ENCODE data around the gene GGT5.
"Not testable (repeated sequence)": the region's sequence is repeated elsewhere in the genome, so short reads cannot be mapped to it uniquely, and the experiment has no call there.

GGT5 gene

GRCh38 chr22:24185001-24185500 lies 59.8 kb downstream of the GGT5 start:
- H3K27ac ChIP-seq (ENCODE audit: low read depth, low read length) = no peak overlapping the region
- no peak overlapping the region for H3K4me3 ChIP-seq (ENCODE audit: low read depth in 1 of 2, low read length in 2 of 2)
- H3K27me3 ChIP-seq (ENCODE audit: control insufficient read depth in 1 of 2, insufficient read depth in 2 of 2, low read length in 2 of 2) = no peaks in the 10 kb centered on the region
- H3K9ac ChIP-seq (ENCODE audit: low read depth in 1 of 2, low read length in 2 of 2) = no peak overlapping the region
- no peaks in the 10 kb centered on the region for H3K9me3 ChIP-seq (ENCODE audit: control insufficient read depth in 1 of 2, low read length in 2 of 2)
- H3K36me3 ChIP-seq (ENCODE audit: control insufficient read depth in 1 of 2, insufficient read depth in 2 of 2, low read length in 2 of 2) = no peaks in the 10 kb centered on the region
- H3K4me1 ChIP-seq (ENCODE audit: control insufficient read depth in 1 of 2, insufficient read depth in 2 of 2, low read length in 2 of 2) = peaks cover 13 to 20% of the 10 kb centered on the region in 2 donors

- H3K4me3 ChIP-seq (ENCODE audit: low read depth in 1 of 2, low read length in 2 of 2) = no peak overlapping the region
- peaks cover 10 to 16% of the 10 kb centered on the region in 2 donors for H3K4me1 ChIP-seq (ENCODE audit: control insufficient read depth in 1 of 2, insufficient read depth in 2 of 2, low read length in 2 of 2)
- H3K36me3 ChIP-seq (ENCODE audit: control insufficient read depth in 1 of 2, insufficient read depth in 2 of 2, low read length in 2 of 2) = no peaks in the 10 kb centered on the region
- H3K9ac ChIP-seq (ENCODE audit: low read depth in 1 of 2, low read length in 2 of 2) = no peak overlapping the region
- no peak overlapping the region for H3K27ac ChIP-seq (ENCODE audit: low read depth, low read length)
- H3K27me3 ChIP-seq (ENCODE audit: control insufficient read depth in 1 of 2, insufficient read depth in 2 of 2, low read length in 2 of 2) = no peaks in the 10 kb centered on the region
- no peaks in the 10 kb centered on the region for H3K9me3 ChIP-seq (ENCODE audit: control insufficient read depth in 1 of 2, low read length in 2 of 2)
These were observed 60.7 kb downstream of the GGT5 start for GRCh38 chr22:24184057-24184798.

- H3K36me3 ChIP-seq (ENCODE audit: control insufficient read depth in 1 of 2, insufficient read depth in 2 of 2, low read length in 2 of 2) = peaks cover 0 to 1% of the 10 kb centered on the region in 2 donors
- H3K9me3 ChIP-seq (ENCODE audit: control insufficient read depth in 1 of 2, low read length in 2 of 2) = no peaks in the 10 kb centered on the region
- H3K27me3 ChIP-seq (ENCODE audit: control insufficient read depth in 1 of 2, insufficient read depth in 2 of 2, low read length in 2 of 2) = no peaks in the 10 kb centered on the region
- H3K27ac ChIP-seq (ENCODE audit: low read depth, low read length) = no peak overlapping the region
- H3K9ac ChIP-seq (ENCODE audit: low read depth in 1 of 2, low read length in 2 of 2) = no peak overlapping the region
- no peak overlapping the region for H3K4me3 ChIP-seq (ENCODE audit: low read depth in 1 of 2, low read length in 2 of 2)
- peaks cover 10 to 13% of the 10 kb centered on the region in 2 donors for H3K4me1 ChIP-seq (ENCODE audit: control insufficient read depth in 1 of 2, insufficient read depth in 2 of 2, low read length in 2 of 2)
These were observed 61.4 kb downstream of the GGT5 start for GRCh38 chr22:24183321-24184031.

GRCh38 chr22:24182900-24183246 lies 62.0 kb downstream of the GGT5 start:
- H3K9ac ChIP-seq (ENCODE audit: low read depth in 1 of 2, low read length in 2 of 2); H3K4me3 ChIP-seq (ENCODE audit: low read depth in 1 of 2, low read length in 2 of 2); H3K27me3 ChIP-seq (ENCODE audit: control insufficient read depth in 1 of 2, insufficient read depth in 2 of 2, low read length in 2 of 2); H3K36me3 ChIP-seq (ENCODE audit: control insufficient read depth in 1 of 2, insufficient read depth in 2 of 2, low read length in 2 of 2); H3K9me3 ChIP-seq (ENCODE audit: control insufficient read depth in 1 of 2, low read length in 2 of 2); H3K27ac ChIP-seq (ENCODE audit: low read depth, low read length): not testable (repeated sequence)
- H3K4me1 ChIP-seq (ENCODE audit: control insufficient read depth in 1 of 2, insufficient read depth in 2 of 2, low read length in 2 of 2) = peaks cover 10 to 13% of the 10 kb centered on the region in 2 donors

GRCh38 chr22:24181996-24182899 lies 62.6 kb downstream of the GGT5 start:
- Histone ChIP-seq H3K27ac (ENCODE audit: low read depth, low read length) (no peak overlapping the region), H3K9ac (ENCODE audit: low read depth in 1 of 2, low read length in 2 of 2) (no peak overlapping the region)

GRCh38 chr22:24181088-24181995 lies 63.5 kb downstream of the GGT5 start, which contains the start of gene SUSD2:
SUSD2 (plus strand) TSS chr22:24181487; CDS start chr22:24181520, 33 bp downstream.
- Histone ChIP-seq H3K9me3 (ENCODE audit: control insufficient read depth in 1 of 2, low read length in 2 of 2) (no peaks in the 10 kb centered on the region), H3K36me3 (ENCODE audit: control insufficient read depth in 1 of 2, insufficient read depth in 2 of 2, low read length in 2 of 2) (peaks cover 0 to 19% of the 10 kb centered on the region in 2 donors), H3K4me3 (ENCODE audit: low read depth in 1 of 2, low read length in 2 of 2) (peak within 1 kb of the TSS; percentile 32 to 40), H3K27me3 (ENCODE audit: control insufficient read depth in 1 of 2, insufficient read depth in 2 of 2, low read length in 2 of 2) (no peaks in the 10 kb centered on the region), H3K9ac (ENCODE audit: low read depth in 1 of 2, low read length in 2 of 2) (no peak within 1 kb of the TSS), H3K27ac (ENCODE audit: low read depth, low read length) (no peak within 1 kb of the TSS), H3K4me1 (ENCODE audit: control insufficient read depth in 1 of 2, insufficient read depth in 2 of 2, low read length in 2 of 2) (peaks cover 10 to 13% of the 10 kb centered on the region in 2 donors)

More at GRCh38 chr22:24181996-24182899, 62.6 kb downstream of the GGT5 start:
- Histone ChIP-seq H3K4me3 (ENCODE audit: low read depth in 1 of 2, low read length in 2 of 2) (no peak overlapping the region), H3K36me3 (ENCODE audit: control insufficient read depth in 1 of 2, insufficient read depth in 2 of 2, low read length in 2 of 2) (peaks cover 0 to 11% of the 10 kb centered on the region in 2 donors), H3K4me1 (ENCODE audit: control insufficient read depth in 1 of 2, insufficient read depth in 2 of 2, low read length in 2 of 2) (peaks cover 10 to 13% of the 10 kb centered on the region in 2 donors), H3K27me3 (ENCODE audit: control insufficient read depth in 1 of 2, insufficient read depth in 2 of 2, low read length in 2 of 2) (no peaks in the 10 kb centered on the region), H3K9me3 (ENCODE audit: control insufficient read depth in 1 of 2, low read length in 2 of 2) (no peaks in the 10 kb centered on the region)

- H3K27me3 ChIP-seq (ENCODE audit: control insufficient read depth in 1 of 2, insufficient read depth in 2 of 2, low read length in 2 of 2) = no peaks in the 10 kb centered on the region
- H3K9ac ChIP-seq (ENCODE audit: low read depth in 1 of 2, low read length in 2 of 2) = no peak overlapping the region
- no peak overlapping the region for H3K4me3 ChIP-seq (ENCODE audit: low read depth in 1 of 2, low read length in 2 of 2)
- H3K9me3 ChIP-seq (ENCODE audit: control insufficient read depth in 1 of 2, low read length in 2 of 2) = no peaks in the 10 kb centered on the region
- H3K4me1 ChIP-seq (ENCODE audit: control insufficient read depth in 1 of 2, insufficient read depth in 2 of 2, low read length in 2 of 2) = peaks cover 10 to 13% of the 10 kb centered on the region in 2 donors
- peaks cover 0 to 27% of the 10 kb centered on the region in 2 donors for H3K36me3 ChIP-seq (ENCODE audit: control insufficient read depth in 1 of 2, insufficient read depth in 2 of 2, low read length in 2 of 2)
- H3K27ac ChIP-seq (ENCODE audit: low read depth, low read length) = no peak overlapping the region
These were observed 64.4 kb downstream of the GGT5 start for GRCh38 chr22:24180316-24181087.

- Histone ChIP-seq H3K4me1 (ENCODE audit: control insufficient read depth in 1 of 2, insufficient read depth in 2 of 2, low read length in 2 of 2) (peaks cover 10 to 13% of the 10 kb centered on the region in 2 donors), H3K9me3 (ENCODE audit: control insufficient read depth in 1 of 2, low read length in 2 of 2) (no peaks in the 10 kb centered on the region), H3K4me3 (ENCODE audit: low read depth in 1 of 2, low read length in 2 of 2) (no peak overlapping the region), H3K27me3 (ENCODE audit: control insufficient read depth in 1 of 2, insufficient read depth in 2 of 2, low read length in 2 of 2) (no peaks in the 10 kb centered on the region), H3K27ac (ENCODE audit: low read depth, low read length) (no peak overlapping the region), H3K36me3 (ENCODE audit: control insufficient read depth in 1 of 2, insufficient read depth in 2 of 2, low read length in 2 of 2) (peaks cover 3 to 34% of the 10 kb centered on the region in 2 donors), H3K9ac (ENCODE audit: low read depth in 1 of 2, low read length in 2 of 2) (no peak overlapping the region)
These were observed 65.2 kb downstream of the GGT5 start for GRCh38 chr22:24179478-24180210.

All from duodenal mucosa (tissue), 2 donors.